HepG2 (cell line): ENCODE data around the gene ZNF276. TPM values are rescaled to one million over a fixed set of nuclear protein-coding genes. Genes with fewer than 3 reads are reported as not detected.

ENCODE experiments used
- E2F5 ChIP-seq: sonication (generic); formaldehyde crosslinking; conservative IDR thresholded peaks from 2 replicates; pipeline ENCODE4 v1.4.0; 2020; ENCODE audit warnings: missing genetic modification reagents
- ETS1 ChIP-seq: sonication (generic); formaldehyde crosslinking; IDR thresholded peaks from 2 replicates; pipeline ENCODE4 v1.4.0; 2020; ENCODE audit warnings: missing genetic modification reagents
- GPN1 ChIP-seq: sonication (generic); formaldehyde crosslinking; IDR thresholded peaks from 2 replicates; pipeline ENCODE4 v1.5.1; 2020; ENCODE audit warnings: missing genetic modification reagents, borderline replicate concordance
- GTF2F1 ChIP-seq: fragments of 150-350 bp; IDR thresholded peaks from 2 replicates; pipeline ENCODE4 v1.6.1; 2014; ENCODE audit warnings: low read length
- HNRNPUL1 ChIP-seq: fragments of 200-400 bp; formaldehyde crosslinking; IDR thresholded peaks from 2 replicates; pipeline ENCODE4 v1.6.1; 2017; ENCODE audit warnings: low read depth, mild to moderate bottlenecking, low read length, moderate library complexity
- HOXA9 ChIP-seq: sonication (generic); formaldehyde crosslinking; IDR thresholded peaks from 2 replicates; pipeline ENCODE4 v1.8.1; 2022; ENCODE audit warnings: missing genetic modification reagents, mild to moderate bottlenecking, moderate library complexity, borderline replicate concordance
- KMT2A ChIP-seq: sonication (generic); formaldehyde crosslinking; IDR thresholded peaks from 2 replicates; pipeline ENCODE4 v1.4.0; 2020; ENCODE audit warnings: missing genetic modification reagents
- PAWR ChIP-seq: sonication (generic); formaldehyde crosslinking; IDR thresholded peaks from 2 replicates; pipeline ENCODE4 v1.4.0; 2020; ENCODE audit warnings: missing genetic modification reagents, mild to moderate bottlenecking, borderline replicate concordance
- RARA ChIP-seq: IDR thresholded peaks from 2 replicates; pipeline ENCODE4 v1.6.1; 2016; ENCODE audit warnings: missing genetic modification reagents, missing compliant biosample characterization
- RXRA ChIP-seq: sonication (generic); formaldehyde crosslinking; IDR thresholded peaks from 2 replicates; pipeline ENCODE4 v1.5.1; 2020; ENCODE audit warnings: missing genetic modification reagents
- SMARCC2 ChIP-seq: fragments of 450-650 bp; IDR thresholded peaks from 2 replicates; pipeline ENCODE4 v1.6.1; 2017; ENCODE audit warnings: antibody characterized with exemption, mild to moderate bottlenecking
- U2AF2 ChIP-seq: fragments of 200-400 bp; formaldehyde crosslinking; IDR thresholded peaks from 2 replicates; pipeline ENCODE4 v1.6.1; 2017; ENCODE audit warnings: low read depth, mild to moderate bottlenecking, low read length
- ZNF24 ChIP-seq: fragments of 450-650 bp; IDR thresholded peaks from 2 replicates; pipeline ENCODE4 v1.6.1; 2017; ENCODE audit warnings: antibody characterized with exemption, mild to moderate bottlenecking
- ZNF263 ChIP-seq: sonication (generic); formaldehyde crosslinking; IDR thresholded peaks from 2 replicates; pipeline ENCODE4 v1.4.0; 2020; ENCODE audit warnings: missing genetic modification reagents
- ZNF335 ChIP-seq: sonication (generic); formaldehyde crosslinking; IDR thresholded peaks from 2 replicates; pipeline ENCODE4 v1.4.0; 2020; ENCODE audit warnings: missing genetic modification reagents
- ZNF501 ChIP-seq: sonication (generic); formaldehyde crosslinking; IDR thresholded peaks from 2 replicates; pipeline ENCODE4 v1.5.1; 2020; ENCODE audit warnings: mild to moderate bottlenecking, moderate library complexity, missing genetic modification reagents
- ZNF546 ChIP-seq: sonication (generic); formaldehyde crosslinking; conservative IDR thresholded peaks from 2 replicates; pipeline ENCODE4 v1.8.1; 2023; ENCODE audit warnings: mild to moderate bottlenecking, missing genetic modification reagents
- ZNF788 ChIP-seq: sonication (generic); formaldehyde crosslinking; IDR thresholded peaks from 2 replicates; pipeline ENCODE4 v1.5.0; 2020; ENCODE audit warnings: mild to moderate bottlenecking, missing genetic modification reagents, borderline replicate concordance
- ZNF841 ChIP-seq: sonication (generic); formaldehyde crosslinking; IDR thresholded peaks from 2 replicates; pipeline ENCODE4 v1.8.1; 2023; ENCODE audit warnings: missing genetic modification reagents, borderline replicate concordance
- ZSCAN30 ChIP-seq: sonication (generic); formaldehyde crosslinking; IDR thresholded peaks from 2 replicates; pipeline ENCODE4 v1.5.0; 2020; ENCODE audit warnings: mild to moderate bottlenecking, missing genetic modification reagents
- polyA plus RNA-seq, 8 experiments: library from polyadenylated mRNA; depleted of rRNA in 3 of 8; stranded (reverse) in 7 of 8; unstranded in 1 of 8; fragments of >200 nt; fragmentation: Illumina TruSeq in 4 of 8; extraction: Trizol in 4 of 8; gene quantifications; 2 replicates each; pipeline versions ENCODE4 v1.2.1 to v1.2.3, GENCODE V29; 2011 to 2016; ENCODE audit warnings: low read depth in 4 of 8, missing spikeins in 1 of 8, mixed read lengths in 1 of 8; ENCODE audit not compliant: insufficient read depth in 1 of 8
- total RNA-seq, 5 experiments: library from RNA; depleted of rRNA; stranded (reverse); fragments of >200 nt; fragmentation: Illumina TruSeq; extraction: Trizol; gene quantifications; 2 replicates each; pipeline ENCODE4 v1.2.3, GENCODE V29; 2016; ENCODE audit warnings: low read depth in 1 of 5
- TF ChIP-seq, protein P1 (sequence below): sonication (generic); formaldehyde crosslinking; IDR thresholded peaks from 2 replicates; pipeline ENCODE4 v1.8.0; 2022; ENCODE audit warnings: mild to moderate bottlenecking, missing genetic modification reagents, moderate library complexity
- TF ChIP-seq, protein P2 (sequence below): sonication (generic); formaldehyde crosslinking; IDR thresholded peaks from 2 replicates; pipeline ENCODE4 v1.4.0; 2020; ENCODE audit warnings: mild to moderate bottlenecking, low read depth, missing genetic modification reagents
- TF ChIP-seq, protein P3 (sequence below): IDR thresholded peaks from 2 replicates; pipeline ENCODE4 v1.6.1; 2012; ENCODE audit warnings: low read depth, low read length, improper control_type of control experiment

ZNF276 gene
- total and polyA plus RNA-seq, 2 of the 13 experiments (the other 11 are each of a cell fraction or from before 2014, with no cell fraction given), result 17.7 to 18.0 TPM

DNA sequence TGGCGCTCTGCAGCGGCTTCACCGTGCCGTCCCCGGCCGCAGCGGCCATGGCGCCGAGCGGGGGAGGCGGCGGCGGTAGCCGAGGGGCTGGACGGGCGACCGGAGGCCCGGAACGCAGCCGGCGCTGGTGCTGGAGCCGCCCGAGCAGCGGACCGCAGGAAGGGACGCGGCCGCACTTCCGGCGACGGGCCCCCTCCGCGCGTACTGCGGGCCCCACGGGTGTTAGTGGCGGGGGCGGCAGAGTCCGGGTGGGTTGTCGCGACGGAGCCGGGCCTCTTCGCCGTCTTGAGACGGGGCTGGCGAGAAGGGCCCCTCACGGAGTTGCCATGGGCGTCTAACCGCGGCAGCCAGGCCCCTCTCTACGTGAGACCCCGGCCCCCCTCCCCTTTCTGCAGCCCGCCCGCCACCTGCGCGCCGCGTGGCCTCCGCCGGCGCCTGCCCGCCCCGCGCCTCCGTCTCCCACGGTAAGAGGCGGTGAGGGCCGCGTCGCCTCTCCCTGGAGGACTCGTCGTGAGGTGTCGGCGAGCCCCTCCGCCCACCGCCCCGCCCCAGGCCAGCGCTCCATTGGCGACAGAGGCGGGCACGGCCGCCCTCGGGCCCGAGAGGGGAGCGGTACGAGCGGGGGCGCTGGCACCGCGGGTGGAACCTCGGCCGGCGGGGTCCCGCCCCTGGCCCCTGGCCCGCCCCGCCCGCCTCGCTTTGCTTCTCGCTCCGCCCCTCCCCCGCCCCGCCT, at the start of gene ZNF276, which contains the start of gene VPS9D1 (continued):
- TF ChIP-seq ZNF263 (CRISPR knock-in tag) (peak; percentile 36; the same call in 1 of the 2 replicates), ETS1 (CRISPR knock-in tag) (peak; percentile 47; the same call in 1 of the 2 replicates), U2AF2 (no peak), ZNF501 (peak; percentile 76; the same call in 1 of the 2 replicates), PAWR (CRISPR knock-in tag) (peak; percentile 95; the same call in 1 of the 2 replicates), GTF2F1 (0 out of 2 replicates have a peak, but pooled peaks have one; percentile 25), RXRA (CRISPR knock-in tag) (0 out of 2 replicates have a peak, but pooled peaks have one; percentile 55), RARA (peak; percentile 18; the same call in 1 of the 2 replicates), ZNF841 (CRISPR knock-in tag) (peak; percentile 17; the same call in 1 of the 2 replicates), KMT2A (CRISPR knock-in tag) (peak; percentile 85; the same call in 1 of the 2 replicates), ZNF335 (CRISPR knock-in tag) (no peak), ZSCAN30 (CRISPR knock-in tag) (peak; percentile 35; the same call in 1 of the 2 replicates), GPN1 (CRISPR knock-in tag) (no peak), HOXA9 (CRISPR knock-in tag) (peak; percentile 96), E2F5 (CRISPR knock-in tag) (no peak; the same call in 1 of the 2 replicates), ZNF788 (peak; percentile 92), SMARCC2 (no peak), HNRNPUL1 (peak; percentile 37; the same call in 1 of the 2 replicates), ZNF24 (peak; percentile 45), ZNF546 (CRISPR knock-in tag) (peak; percentile 75; the same call in 1 of the 2 replicates)
- TF ChIP-seq, protein P1, sequence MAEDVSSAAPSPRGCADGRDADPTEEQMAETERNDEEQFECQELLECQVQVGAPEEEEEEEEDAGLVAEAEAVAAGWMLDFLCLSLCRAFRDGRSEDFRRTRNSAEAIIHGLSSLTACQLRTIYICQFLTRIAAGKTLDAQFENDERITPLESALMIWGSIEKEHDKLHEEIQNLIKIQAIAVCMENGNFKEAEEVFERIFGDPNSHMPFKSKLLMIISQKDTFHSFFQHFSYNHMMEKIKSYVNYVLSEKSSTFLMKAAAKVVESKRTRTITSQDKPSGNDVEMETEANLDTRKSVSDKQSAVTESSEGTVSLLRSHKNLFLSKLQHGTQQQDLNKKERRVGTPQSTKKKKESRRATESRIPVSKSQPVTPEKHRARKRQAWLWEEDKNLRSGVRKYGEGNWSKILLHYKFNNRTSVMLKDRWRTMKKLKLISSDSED (CRISPR knock-in tag), result peak; percentile 29; the same call in 1 of the 2 replicates
- TF ChIP-seq, protein P2, sequence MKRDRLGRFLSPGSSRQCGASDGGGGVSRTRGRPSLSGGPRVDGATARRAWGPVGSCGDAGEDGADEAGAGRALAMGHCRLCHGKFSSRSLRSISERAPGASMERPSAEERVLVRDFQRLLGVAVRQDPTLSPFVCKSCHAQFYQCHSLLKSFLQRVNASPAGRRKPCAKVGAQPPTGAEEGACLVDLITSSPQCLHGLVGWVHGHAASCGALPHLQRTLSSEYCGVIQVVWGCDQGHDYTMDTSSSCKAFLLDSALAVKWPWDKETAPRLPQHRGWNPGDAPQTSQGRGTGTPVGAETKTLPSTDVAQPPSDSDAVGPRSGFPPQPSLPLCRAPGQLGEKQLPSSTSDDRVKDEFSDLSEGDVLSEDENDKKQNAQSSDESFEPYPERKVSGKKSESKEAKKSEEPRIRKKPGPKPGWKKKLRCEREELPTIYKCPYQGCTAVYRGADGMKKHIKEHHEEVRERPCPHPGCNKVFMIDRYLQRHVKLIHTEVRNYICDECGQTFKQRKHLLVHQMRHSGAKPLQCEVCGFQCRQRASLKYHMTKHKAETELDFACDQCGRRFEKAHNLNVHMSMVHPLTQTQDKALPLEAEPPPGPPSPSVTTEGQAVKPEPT, result peak; percentile 96
- TF ChIP-seq, protein P3, sequence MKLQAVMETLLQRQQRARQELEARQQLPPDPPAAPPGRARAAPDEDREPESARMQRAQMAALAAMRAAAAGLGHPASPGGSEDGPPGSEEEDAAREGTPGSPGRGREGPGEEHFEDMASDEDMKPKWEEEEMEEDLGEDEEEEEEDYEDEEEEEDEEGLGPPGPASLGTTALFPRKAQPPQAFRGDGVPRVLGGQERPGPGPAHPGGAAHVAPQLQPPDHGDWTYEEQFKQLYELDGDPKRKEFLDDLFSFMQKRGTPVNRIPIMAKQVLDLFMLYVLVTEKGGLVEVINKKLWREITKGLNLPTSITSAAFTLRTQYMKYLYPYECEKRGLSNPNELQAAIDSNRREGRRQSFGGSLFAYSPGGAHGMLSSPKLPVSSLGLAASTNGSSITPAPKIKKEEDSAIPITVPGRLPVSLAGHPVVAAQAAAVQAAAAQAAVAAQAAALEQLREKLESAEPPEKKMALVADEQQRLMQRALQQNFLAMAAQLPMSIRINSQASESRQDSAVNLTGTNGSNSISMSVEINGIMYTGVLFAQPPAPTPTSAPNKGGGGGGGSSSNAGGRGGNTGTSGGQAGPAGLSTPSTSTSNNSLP, result 0 out of 2 replicates have a peak, but pooled peaks have one; percentile 20
